Measurements from ENCODE around the gene HOMER2. TPM values are rescaled to one million over a fixed set of nuclear protein-coding genes. Genes with fewer than 3 reads are reported as not detected.
A peak's percentile ranks its signal among the peaks of the same experiment; 100 is the strongest.

HOMER2 gene
- total RNA-seq, 1 experiment from 2014 or later, result 22.6 TPM

GRCh38 chr15:82874961-82875360, 77.6 kb downstream of the HOMER2 start:
- H3K27me3 ChIP-seq (ENCODE audit: low read length), result no peaks in the 10 kb centered on the region
- BruUV-seq (replicated peaks), result no TSS peak
- CTCF ChIA-PET, result no interaction called here
- intact Hi-C loops (cut with micrococcal nuclease), result no loop called here
- DNase-seq (no peak), ATAC-seq (peak; percentile 27)
- no peaks in the 10 kb centered on the region for H3K79me2 ChIP-seq (ENCODE audit: low read length)
- H3K4me1 ChIP-seq (ENCODE audit: insufficient read depth, low read length), result peaks cover 18% of the 10 kb centered on the region
- H3K9ac ChIP-seq (ENCODE audit: low read length), result no peak overlapping the region
- peaks cover 6% of the 10 kb centered on the region for H3F3A ChIP-seq (ENCODE audit: low read length, unreplicated experiment)
- peak overlapping the region; percentile 60; the same call in 1 of the 2 replicates for H3K4me2 ChIP-seq (ENCODE audit: low read length)
- TF ChIP-seq EZH2 (IDR thresholded peaks at IDR 0.05; ENCODE audit: low read length, unreplicated experiment) (no peak), EZH2phosphoT487 (IDR thresholded peaks at IDR 0.05; ENCODE audit: borderline replicate concordance, low read length) (no peak), CTCF (conservative IDR thresholded peaks at IDR 0.05; ENCODE audit: low read depth, low read length) (no peak)
- H3K9me2 ChIP-seq (replicated peaks; ENCODE audit: low read length), result no peaks in the 10 kb centered on the region
- peak overlapping the region; percentile 77 for H3K27ac ChIP-seq (ENCODE audit: low read length)
- no peak overlapping the region for H2AFZ ChIP-seq (ENCODE audit: low read length)
- H3K9me3 ChIP-seq (ENCODE audit: low read length), result no peaks in the 10 kb centered on the region
- no peaks in the 10 kb centered on the region for H4K20me1 ChIP-seq (ENCODE audit: low read length)
- H3K36me3 ChIP-seq (ENCODE audit: low read depth, low read length), result no peaks in the 10 kb centered on the region
- H3K4me3 ChIP-seq (ENCODE audit: low read length), result no peak overlapping the region
- POLR2A ChIA-PET (ENCODE audit: unreplicated experiment), result no interaction called here

- H3K9me3 ChIP-seq (ENCODE audit: low read length), result no peaks in the 10 kb centered on the region
- H3K4me1 ChIP-seq (ENCODE audit: insufficient read depth, low read length), result peaks cover 18% of the 10 kb centered on the region
- no peaks in the 10 kb centered on the region for H3K27me3 ChIP-seq (ENCODE audit: low read length)
- ChIA-PET POLR2A (ENCODE audit: unreplicated experiment) (no interaction called here), CTCF (interaction anchor here (0.5 kb wide), 1 partner anchor 83 kb away, joined by 4 read pairs; no protein-coding TSS in a partner anchor)
- H3K79me2 ChIP-seq (ENCODE audit: low read length), result no peaks in the 10 kb centered on the region
- H2AFZ ChIP-seq (ENCODE audit: low read length), result no peak overlapping the region
- no peak overlapping the region for H3K9ac ChIP-seq (ENCODE audit: low read length)
- BruUV-seq (replicated peaks), result no TSS peak
- H4K20me1 ChIP-seq (ENCODE audit: low read length), result no peaks in the 10 kb centered on the region
- no peaks in the 10 kb centered on the region for H3K9me2 ChIP-seq (replicated peaks; ENCODE audit: low read length)
- H3K4me2 ChIP-seq (ENCODE audit: low read length), result no peak overlapping the region
- no peak overlapping the region for H3K27ac ChIP-seq (ENCODE audit: low read length)
- H3K36me3 ChIP-seq (ENCODE audit: low read depth, low read length), result no peaks in the 10 kb centered on the region
- ATAC-seq (no peak), DNase-seq (no peak)
- intact Hi-C loops (cut with micrococcal nuclease), result no loop called here
- H3K4me3 ChIP-seq (ENCODE audit: low read length), result no peak overlapping the region
- peaks cover 6% of the 10 kb centered on the region for H3F3A ChIP-seq (ENCODE audit: low read length, unreplicated experiment)
- TF ChIP-seq CTCF (conservative IDR thresholded peaks at IDR 0.05; ENCODE audit: low read depth, low read length), result no peak
- TF ChIP-seq EZH2 (IDR thresholded peaks at IDR 0.05; ENCODE audit: low read length, unreplicated experiment), result no peak
- no peak for TF ChIP-seq EZH2phosphoT487 (IDR thresholded peaks at IDR 0.05; ENCODE audit: borderline replicate concordance, low read length)
Measured at GRCh38 chr15:82874267-82874666, 78.3 kb downstream of the HOMER2 start.

GRCh38 chr15:82873000-82873680, 79.4 kb downstream of the HOMER2 start:
- Histone ChIP-seq H2AFZ (ENCODE audit: low read length) (no peak overlapping the region), H3K79me2 (ENCODE audit: low read length) (no peaks in the 10 kb centered on the region), H3K27me3 (ENCODE audit: low read length) (no peaks in the 10 kb centered on the region), H3F3A (ENCODE audit: low read length, unreplicated experiment) (peaks cover 6% of the 10 kb centered on the region), H3K9me3 (ENCODE audit: low read length) (no peaks in the 10 kb centered on the region), H3K4me2 (ENCODE audit: low read length) (no peak overlapping the region), H3K4me1 (ENCODE audit: insufficient read depth, low read length) (peaks cover 18% of the 10 kb centered on the region), H3K9me2 (replicated peaks; ENCODE audit: low read length) (no peaks in the 10 kb centered on the region), H3K27ac (ENCODE audit: low read length) (no peak overlapping the region), H4K20me1 (ENCODE audit: low read length) (no peaks in the 10 kb centered on the region), H3K9ac (ENCODE audit: low read length) (no peak overlapping the region), H3K4me3 (ENCODE audit: low read length) (no peak overlapping the region), H3K36me3 (ENCODE audit: low read depth, low read length) (no peaks in the 10 kb centered on the region)
- ATAC-seq, result no peak
- CTCF ChIA-PET, result no interaction called here
- no TSS peak for BruUV-seq (replicated peaks)
- intact Hi-C loops (cut with micrococcal nuclease), result no loop called here
- TF ChIP-seq EZH2 (IDR thresholded peaks at IDR 0.05; ENCODE audit: low read length, unreplicated experiment) (no peak), CTCF (conservative IDR thresholded peaks at IDR 0.05; ENCODE audit: low read depth, low read length) (no peak), EZH2phosphoT487 (IDR thresholded peaks at IDR 0.05; ENCODE audit: borderline replicate concordance, low read length) (no peak)
- POLR2A ChIA-PET (ENCODE audit: unreplicated experiment), result no interaction called here
- DNase-seq, result no peak

Measured in PC-3 (cell line).